ENCODE measurements around the gene TNFRSF13B.

TNFRSF13B gene

DNA sequence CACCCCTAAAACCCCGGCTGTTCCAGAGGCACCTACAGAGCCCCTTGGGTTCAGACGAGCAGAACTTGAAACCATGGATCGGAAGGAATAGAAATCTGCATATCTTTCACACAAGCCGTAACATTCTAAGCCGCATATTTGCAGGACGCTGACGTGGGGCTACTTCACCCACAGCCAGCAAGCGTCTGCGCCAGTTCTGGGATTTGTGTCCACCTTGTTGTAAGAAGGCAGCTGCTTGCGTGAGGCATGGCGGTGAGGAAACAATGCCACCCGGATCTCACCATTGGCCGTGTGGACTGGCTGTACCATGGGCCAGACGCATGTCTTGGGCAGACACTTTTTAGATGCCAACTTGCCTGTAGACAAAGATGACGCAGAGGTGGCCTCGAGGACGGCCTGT lies 34.5 kb downstream of the TNFRSF13B start:
- DNase-seq (ENCODE audit: low read depth): no peak

- no peak for DNase-seq (ENCODE audit: low read depth)
Observed at GRCh38 chr17:16936536-16937310, 35.2 kb downstream of the TNFRSF13B start.

DNA sequence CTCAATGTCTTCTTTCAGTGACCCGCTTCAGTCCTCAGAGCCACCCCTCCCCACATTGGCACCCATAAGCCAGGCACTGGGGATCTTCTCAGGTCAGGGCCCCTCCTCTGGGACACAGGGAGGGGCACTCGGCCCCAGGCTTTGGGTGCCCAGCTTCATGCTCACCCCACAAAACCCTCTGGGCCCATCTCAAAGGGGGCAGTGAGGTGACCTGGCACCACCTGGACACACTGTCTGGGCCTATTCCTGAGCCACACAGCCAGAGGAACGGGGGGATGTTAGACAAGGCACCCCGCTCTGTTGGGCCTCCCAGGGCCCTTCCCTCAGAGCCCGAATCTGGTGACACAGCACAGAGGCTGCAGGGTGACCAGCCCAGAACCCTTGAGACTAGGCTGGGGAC lies 36.1 kb downstream of the TNFRSF13B start:
- DNase-seq (ENCODE audit: low read depth): no peak

DNA sequence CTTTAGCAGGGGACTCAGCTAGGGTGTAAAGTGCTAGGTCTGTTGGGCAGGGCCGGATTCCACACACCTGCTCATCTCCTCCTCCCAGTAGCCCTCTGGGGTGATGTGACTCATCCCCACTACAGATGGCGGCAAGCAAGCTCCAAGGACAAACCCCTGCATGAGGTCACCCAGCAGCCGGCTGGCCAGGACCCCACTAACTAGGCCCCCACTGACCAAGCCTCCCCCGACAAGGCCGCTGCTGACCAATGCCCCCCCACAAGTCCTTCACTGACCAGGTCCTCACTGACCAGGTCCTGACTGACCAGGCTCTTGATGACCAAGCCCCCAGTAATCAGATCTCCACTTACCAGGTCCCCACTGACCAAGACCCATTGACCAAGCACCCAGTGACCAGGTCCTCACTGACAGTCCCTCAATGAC lies 36.7 kb downstream of the TNFRSF13B start:
- no peak for DNase-seq (ENCODE audit: low read depth)

DNA sequence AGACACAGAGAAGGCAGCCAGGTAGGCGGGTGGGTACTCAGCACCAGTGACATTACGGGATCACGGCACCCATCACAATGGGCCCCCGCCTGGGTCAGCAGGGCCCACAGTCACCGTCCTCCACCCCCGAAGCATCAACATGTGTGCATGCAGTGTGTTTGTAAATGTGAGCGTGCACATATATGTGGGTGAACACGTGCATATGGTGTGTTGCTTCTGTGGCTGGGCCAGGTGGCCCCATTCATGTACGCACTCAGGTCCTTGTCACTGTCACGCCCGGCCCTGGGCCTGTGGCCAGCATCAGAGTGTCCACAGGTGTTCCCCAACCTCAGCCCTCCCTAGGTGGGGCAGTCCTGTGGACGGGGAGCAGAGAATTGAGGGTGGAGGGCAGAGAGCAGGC lies 37.1 kb downstream of the TNFRSF13B start:
- no peak for DNase-seq (ENCODE audit: low read depth)

DNA sequence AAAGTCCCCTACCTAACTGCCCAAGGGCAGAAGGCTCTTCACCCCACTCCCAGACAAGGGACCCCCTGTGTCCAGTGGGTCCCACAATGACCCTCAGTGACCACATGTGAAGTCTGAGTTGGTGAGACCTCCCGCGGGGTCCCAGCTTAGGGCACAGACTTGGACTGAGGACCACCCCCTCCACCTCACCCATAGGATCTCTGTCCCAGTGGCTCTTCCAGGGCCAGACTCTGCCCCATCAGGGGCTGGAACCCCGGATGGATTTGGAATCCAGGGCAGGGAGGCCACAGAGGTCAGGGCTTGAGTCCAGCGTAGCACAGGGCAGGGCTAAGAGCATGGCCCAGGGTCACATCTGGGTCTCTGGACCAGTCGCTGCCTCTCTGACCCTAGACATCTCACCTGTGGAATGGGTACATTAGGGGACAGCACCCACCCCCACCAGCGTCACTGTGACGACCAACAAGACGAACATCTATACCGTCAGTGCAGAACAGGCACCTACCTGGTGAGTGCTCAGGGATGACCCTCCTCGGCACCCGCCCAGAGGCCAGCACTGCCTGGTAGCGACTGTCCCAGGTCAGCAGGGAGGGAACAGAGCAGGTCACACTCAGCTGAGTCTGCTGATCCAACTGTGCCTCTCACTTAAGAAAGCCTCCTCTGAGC lies 37.7 kb downstream of the TNFRSF13B start:
- DNase-seq (ENCODE audit: low read depth): no peak

DNA sequence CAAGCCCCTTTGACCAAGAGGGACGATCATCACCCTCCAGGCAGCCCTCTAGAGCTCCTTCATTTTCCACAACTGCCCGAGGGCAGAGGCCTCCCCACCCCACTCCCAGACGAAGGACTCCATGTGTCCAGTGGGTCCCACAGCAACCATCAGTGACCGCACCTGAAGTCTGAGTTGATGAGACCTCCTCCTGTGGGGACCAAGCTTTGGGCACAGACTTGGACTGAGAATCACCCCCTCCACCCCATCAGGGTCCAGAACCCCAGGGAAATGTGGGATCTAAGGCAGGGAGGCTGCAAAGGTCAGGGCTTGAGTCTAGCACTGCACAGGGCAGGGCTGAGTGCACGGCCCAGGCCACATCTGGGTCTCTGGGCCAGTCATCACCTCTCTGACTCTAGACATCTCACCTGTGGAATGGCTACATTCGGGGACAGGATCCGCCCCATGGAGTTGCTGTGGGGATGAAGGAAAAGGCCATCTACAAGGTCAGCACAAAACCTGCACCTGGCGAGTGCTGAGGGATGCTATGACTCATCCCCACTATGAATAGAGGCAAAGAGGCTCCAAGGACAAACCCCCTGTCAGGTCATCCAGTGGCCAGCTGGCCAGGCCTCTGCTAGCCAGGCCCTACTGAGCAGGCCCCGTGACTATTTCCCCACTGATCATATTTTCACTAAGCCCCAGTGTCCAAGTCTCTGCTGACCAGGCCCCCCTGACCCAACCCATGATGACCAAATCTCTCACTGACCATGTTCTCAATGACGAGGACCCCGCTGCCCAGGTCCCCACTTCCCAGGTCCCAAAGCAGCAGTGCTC lies 38.4 kb downstream of the TNFRSF13B start:
- DNase-seq (ENCODE audit: low read depth): no peak

DNA sequence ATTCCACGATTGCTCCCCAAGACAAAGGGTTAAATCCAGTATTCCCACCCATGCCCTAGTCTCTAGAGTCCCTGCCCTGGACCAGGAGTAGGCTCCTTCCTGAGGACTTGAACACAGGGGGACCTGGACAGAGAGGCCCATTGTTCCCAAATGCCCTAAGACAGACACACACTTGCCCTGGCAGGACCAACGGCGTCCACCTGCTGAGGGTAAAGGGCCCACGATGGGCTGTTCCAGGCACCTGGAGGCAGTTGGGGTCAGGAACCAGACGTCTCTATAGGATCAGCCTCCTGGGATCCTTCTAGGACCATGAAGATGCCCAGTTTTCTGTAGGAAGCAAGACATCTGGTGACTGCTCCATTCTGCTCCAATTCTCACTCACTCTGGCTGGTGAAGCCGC lies 39.3 kb downstream of the TNFRSF13B start:
- no peak for DNase-seq (ENCODE audit: low read depth)

- DNase-seq (ENCODE audit: low read depth): no peak
Observed at GRCh38 chr17:16932156-16932555, 39.8 kb downstream of the TNFRSF13B start.

DNA sequence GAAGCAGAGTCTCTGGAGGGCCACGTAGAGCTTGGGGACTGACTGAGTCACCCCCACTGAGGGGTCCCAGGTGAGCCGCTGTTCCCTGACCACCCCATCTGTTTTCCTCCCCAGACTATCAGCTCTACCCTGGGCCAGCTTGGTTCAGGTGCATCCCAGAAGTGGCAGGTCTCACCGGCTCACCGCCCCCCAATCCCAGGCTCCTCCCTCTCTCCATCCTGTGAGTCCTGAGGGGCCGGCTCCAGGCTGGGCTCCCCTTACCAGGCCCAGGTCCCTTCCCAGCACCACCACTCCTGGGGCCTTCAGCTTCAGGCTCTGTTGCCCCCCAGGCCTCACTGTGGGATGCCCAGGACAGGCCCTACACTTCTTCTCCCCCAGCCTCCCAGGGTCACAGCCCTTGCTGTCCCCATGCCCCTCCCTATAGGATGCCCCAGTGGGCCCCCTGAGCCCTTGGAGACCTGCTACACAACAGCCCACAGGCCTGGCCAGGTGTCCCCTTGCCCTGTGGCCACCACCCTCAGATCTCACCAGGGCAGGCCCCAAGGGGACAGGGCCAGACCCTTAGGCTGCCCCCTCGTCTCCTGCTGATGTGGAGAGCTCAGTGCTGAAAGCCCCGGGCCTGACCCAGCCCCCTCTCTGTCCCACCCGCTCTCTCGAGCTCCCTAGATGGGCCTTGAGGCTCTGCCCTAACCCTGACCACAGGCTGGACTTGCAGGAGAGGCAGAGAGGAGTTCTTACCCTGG lies 40.4 kb downstream of the TNFRSF13B start:
- no peak for DNase-seq (ENCODE audit: low read depth)

DNA sequence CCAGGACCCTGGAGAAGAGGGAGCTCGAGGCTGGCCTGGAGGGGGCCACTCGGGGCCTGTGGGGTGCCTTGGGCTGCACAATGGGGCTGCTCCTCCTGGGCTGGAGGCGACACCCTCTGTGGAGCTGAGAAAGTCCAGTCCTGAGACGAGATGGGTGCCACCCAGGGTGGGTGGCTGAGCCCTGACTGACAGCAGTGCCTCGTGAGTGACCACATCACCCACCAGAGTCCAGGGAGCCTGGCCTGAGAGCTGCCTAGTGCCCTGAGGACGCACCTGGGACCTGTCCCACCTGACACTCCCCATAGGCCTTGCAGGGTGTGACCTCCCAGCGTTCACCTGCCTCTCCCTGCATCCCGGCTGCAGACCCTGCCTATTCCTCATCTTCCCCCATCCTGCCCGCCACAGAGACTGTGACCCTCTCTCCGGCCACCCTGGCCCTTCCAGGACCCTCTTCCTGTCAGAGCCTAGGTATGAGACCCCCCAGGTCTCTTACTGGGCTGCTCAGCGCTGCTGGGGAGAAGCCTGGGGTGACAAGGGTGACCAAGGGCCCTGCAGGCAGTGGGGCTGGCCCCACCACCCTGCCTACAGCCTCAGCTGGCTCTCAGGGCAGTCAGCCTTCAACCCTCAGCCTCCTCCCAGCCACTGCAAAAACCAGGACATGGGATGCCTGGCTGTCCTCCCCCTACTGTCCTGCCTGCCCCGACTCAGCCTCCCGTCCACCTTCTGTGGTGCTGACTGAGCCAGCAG lies 41.2 kb downstream of the TNFRSF13B start:
- no peak for DNase-seq (ENCODE audit: low read depth)

- DNase-seq (ENCODE audit: low read depth): no peak
Observed at GRCh38 chr17:16929757-16930520, 42.0 kb downstream of the TNFRSF13B start.

- DNase-seq (ENCODE audit: low read depth): no peak
Observed at GRCh38 chr17:16929035-16929680, 42.8 kb downstream of the TNFRSF13B start.

GRCh38 chr17:16928406-16929034 lies 43.4 kb downstream of the TNFRSF13B start:
- DNase-seq (ENCODE audit: low read depth): no peak

DNA sequence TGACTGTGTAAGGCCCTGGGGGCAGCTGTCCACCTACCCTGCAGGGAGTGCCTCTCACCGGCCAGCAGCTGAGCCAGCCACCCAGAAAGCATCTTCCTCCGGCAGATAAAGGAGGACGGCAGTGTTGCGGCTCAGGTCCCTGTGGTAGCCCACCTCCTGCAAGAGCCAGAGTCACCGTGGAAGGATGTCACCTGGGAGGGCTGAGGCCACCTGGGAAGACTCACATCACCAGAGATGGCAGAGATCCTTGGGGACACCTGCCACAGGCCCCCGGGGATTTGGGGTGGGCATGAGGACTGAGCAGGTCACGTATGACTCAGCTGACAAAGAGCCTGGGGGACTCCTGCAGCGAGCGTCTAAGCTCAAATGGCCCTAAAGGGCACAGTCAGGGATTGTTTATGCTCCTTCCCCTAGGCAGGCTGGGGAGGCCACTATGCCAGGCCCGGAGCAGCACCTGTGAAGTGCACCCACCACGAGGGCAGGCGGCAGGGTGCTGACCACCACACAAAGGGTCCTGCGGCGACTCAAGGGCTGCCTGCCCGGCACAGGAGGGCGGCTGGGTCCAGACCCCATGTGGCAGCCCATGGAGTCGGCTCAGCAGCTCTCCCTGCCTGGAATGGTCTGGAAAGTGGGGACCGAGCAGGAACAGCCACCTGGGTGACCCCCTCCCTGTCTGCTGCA lies 44.1 kb downstream of the TNFRSF13B start:
- no peak for DNase-seq (ENCODE audit: low read depth)

GRCh38 chr17:16926571-16927451 lies 45.1 kb downstream of the TNFRSF13B start:
- no peak for DNase-seq (ENCODE audit: low read depth)

- no peak for DNase-seq (ENCODE audit: low read depth)
Observed at GRCh38 chr17:16926061-16926511, 45.8 kb downstream of the TNFRSF13B start.

Measured in stimulated activated CD8-positive, alpha-beta memory T cell treated with anti-CD3 and anti-CD28 coated beads, Interleukin-15, amount 100 ng/mL, for 1 hour (primary cell).